Activated naive CD8-positive, alpha-beta T cell treated with anti-CD3 and anti-CD28 coated beads, Interleukin-2, amount 50 U/mL, for 16 hours (primary cell): ENCODE measurements around the gene NEURL1.

Experiments
- DNase-seq: peaks from one replicate; pipeline ENCODE4 v3.0.0-alpha.2; 2020; ENCODE audit warnings: low read depth, low spot score

The NEURL1 gene, protein sequence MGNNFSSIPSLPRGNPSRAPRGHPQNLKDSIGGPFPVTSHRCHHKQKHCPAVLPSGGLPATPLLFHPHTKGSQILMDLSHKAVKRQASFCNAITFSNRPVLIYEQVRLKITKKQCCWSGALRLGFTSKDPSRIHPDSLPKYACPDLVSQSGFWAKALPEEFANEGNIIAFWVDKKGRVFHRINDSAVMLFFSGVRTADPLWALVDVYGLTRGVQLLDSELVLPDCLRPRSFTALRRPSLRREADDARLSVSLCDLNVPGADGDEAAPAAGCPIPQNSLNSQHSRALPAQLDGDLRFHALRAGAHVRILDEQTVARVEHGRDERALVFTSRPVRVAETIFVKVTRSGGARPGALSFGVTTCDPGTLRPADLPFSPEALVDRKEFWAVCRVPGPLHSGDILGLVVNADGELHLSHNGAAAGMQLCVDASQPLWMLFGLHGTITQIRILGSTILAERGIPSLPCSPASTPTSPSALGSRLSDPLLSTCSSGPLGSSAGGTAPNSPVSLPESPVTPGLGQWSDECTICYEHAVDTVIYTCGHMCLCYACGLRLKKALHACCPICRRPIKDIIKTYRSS

DNA sequence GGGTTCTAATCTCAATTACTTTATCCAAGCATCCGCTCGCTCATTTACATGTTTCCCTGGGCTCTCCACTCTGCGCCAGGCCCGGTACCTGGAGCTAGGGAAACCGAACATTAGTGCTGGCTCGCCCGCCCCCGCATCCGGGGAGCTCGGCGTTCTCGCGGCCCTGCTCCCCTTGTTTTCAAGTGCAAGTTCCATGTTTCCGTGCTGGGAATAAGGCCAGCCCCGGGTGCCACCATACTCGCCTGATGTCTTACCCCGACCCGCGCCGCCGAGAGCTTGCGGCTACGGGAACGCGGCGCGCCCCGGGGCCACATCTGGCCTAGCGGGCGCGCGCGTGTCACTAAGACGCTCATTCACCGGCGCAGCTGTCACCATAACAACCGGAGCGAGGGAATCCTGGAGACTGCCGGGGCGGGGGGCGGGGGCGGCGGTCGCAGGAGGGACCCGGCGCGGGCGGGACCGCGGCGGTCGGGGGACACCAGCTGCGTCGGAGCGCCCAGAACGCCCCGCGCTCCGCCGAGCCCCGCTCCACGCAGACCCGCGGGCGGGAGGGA, at the start of gene NEURL1:
NEURL1 (plus strand) TSS at position 344 of the 554 bp plus-strand sequence. CDS start 683 bp downstream, outside the sequence.
- DNase-seq: no peak

DNA sequence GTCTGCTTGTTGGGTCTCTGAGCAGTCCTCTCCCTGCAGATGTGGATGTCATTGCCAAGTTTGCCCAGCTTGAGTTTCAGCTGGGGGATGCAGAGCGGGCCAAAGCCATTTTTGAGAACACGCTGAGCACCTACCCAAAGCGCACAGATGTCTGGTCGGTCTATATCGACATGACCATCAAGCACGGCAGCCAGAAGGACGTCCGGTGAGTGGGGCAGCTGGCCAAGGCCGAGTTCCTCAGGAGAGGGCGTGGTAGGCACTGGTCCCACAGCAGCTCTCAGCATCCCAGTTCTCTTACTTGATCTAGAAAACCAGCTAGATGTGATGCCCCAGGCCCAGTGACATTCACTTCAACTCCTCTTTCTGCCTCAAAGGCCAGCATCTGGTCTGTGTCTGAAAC, 49.0 kb upstream of the NEURL1 start:
- no peak for DNase-seq

DNA sequence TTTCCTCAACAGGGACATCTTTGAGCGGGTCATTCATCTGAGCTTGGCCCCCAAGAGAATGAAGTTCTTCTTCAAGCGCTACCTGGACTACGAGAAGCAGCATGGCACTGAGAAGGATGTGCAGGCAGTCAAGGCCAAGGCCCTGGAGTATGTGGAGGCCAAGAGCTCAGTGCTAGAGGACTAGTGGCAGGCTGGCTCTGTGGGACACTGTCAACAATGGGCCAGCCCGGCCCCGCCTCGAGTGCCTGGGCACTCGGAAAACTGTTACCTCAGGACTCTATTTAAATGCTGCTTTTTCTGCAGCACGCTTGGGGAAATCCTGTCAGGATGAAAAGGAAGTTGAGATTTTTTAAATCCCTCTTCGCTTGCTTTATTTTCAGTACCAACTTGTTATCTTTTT, 48.1 kb upstream of the NEURL1 start:
- DNase-seq: no peak

DNA sequence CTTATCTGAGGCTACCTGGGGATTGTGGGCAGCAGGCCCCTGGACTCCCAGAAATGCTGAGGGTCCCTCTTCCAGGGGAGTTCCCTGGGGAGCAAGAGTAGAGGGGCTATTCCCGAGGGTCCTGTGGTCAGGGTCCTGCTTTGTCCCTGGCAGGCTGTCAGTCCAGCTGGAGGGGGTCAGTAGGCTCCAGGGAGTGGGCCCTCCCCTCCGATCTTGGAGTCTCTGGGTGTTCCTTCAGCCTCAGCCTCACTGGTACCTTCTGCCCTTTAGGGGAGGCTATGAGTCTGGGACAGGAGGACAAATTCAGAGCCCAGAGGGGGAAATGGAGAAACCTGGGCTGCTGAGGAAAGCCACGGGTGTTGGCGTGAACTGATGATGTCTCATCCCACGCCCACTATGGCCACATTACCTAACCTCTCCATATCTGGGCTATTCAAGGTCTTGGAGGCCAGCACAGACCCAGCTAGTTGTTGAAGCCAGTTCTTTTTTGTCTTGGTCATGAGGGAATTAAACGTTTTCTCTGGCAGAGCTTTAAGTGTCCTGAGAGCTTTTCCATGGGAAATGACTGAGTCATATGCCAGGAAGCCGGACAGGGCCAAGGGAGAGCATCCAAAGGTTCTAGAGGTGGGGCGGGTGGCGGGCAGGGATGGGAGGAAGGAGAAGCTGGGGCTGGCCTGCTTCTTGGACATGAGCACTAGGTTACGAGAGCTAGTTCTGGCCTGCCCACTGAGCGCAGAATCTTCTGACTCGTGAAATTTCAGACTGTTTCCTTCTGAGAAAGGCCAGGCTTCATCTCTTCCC, 47.5 kb upstream of the NEURL1 start:
- DNase-seq: no peak

DNA sequence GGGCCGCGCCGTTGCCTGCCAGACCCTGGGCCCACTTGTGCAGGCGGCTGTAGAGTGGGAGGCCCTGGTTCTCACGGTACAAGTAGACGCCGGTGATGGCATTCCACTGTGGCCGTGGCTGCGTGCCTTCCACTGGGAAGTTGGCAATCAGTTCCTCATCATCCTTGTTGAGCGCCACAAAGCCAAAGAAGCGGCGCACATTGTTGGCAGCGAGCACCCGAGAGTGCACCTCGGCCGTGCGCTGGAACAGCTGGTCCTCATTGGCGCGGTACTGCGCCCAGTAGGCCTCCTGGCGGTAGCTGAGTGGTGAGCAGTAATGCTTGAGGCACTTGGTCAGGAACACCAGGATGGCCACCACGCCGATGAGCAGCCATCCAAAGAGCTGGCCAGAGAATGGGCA, 46.3 kb upstream of the NEURL1 start:
- no peak for DNase-seq

DNA sequence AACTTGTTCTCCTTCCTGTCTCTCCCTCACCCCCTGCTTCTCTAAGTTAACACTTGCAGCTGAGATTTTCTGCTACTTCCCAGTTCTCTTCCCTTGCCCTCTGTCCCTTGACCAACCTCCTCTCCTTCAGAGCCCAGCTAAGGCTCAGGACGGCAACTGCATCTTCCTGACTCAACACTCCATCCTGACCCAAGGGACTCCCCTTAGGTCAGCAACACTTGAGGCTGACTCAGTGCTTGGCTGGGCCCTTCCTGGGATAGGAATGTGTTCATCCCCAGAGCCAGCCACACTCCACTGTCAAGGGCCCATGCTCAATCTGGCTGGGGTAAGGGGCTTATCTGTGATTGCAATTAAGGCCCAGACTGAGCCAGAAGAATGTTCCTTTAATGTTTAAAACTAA, 44.8 kb upstream of the NEURL1 start:
- DNase-seq: no peak

DNA sequence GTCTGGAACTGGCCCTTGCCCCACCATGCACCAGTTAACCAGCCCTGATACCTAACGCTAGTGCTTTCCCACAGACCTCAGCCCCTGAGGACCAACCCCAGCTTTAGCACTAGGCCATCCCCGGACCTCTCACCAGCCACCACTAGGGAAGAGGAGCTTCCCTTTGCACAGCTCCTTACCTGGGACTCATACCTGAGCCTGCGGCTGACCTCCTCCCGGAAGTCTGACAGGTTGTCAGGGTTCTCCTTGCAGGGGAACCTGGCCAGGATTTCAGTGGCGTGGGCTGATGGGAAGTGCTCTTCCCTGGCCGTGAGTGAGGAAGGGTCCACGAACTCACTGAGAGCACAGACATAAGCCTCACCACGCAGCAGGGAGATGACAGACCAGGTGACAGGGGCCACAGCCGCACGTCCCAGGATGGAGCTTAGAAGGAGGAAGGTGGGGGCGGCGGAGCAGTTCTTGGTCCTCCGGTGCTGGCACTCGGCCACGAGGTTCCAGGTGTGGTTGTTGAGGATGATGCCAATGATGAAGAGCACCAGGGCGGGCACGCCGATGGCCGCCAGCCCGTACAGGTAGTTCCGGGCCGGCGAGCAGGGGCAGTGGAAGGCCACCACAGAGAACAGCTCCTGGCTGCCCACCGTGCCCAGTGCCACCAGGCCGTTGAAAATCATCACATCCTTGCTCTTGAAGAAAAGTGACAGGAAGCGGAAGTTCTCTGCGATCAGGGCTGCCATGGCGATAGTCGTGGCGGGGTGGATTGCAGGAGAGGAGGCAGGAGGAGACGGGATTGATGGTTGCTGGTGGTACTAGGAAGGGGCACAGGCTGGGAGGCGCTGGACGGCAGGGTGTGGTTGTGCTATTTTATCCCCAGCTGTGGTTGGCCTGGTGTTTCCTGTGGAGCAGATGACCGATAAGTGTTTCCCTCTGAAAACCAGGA, 44.0 kb upstream of the NEURL1 start:
- no peak for DNase-seq

DNA sequence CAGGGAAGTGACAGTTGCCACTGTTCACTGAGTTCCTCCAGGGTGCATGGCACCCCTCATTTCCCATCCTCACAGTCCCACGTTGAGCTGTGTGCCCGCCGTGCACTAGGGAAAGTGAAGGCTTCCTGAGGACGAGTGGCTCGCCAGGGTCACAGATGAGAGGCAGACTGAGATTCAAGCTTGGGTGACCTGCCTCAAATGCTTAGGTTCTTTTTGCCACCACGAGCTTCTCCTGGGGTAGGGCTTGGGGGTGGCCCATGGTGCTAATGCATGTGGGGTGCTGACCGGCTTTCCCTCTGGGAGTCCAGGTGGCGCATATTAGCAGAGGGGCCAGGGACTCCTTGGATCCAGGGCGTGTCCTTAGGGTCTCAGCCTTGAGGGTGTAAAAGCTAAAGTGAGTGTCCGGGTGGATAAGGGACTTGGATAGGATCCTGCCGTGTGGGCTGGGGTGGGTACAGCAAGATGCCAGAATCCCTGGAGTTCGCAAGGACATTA, 43.3 kb upstream of the NEURL1 start:
- DNase-seq: no peak

DNA sequence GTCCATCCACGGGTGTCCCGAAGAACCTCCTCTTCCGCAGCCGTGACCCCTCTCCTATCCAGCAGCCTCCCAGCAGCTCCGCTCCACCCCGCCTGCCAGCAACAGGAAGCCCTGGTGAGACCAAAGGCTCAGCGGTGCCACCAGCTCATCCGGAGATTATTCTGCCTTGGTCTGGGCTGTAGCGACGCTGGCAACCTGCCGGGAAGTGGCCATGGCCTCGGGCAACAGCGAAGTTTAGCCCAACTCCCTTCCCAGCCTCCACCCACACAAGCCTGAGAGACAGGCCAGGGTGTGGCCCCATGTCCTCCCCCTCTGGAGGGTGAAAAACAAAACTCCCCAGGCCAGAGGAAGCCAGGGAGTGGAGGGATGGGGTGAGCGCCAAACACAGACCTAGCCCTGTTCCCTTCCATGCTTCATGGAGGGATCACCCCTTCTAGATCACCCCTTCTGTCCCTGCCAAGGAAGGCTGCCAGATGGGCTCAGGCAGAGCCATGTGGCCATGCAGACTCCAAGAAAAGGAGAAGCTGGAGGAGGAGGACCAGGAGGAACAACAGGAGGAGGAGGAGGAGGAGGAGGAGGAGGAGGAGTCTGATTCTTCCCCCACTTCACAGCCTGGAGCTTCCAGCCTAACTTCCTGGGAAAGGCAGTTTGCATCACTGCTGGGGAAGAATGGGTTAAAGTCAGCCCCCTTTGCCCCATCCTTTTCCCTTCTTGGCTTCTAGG, 42.3 kb upstream of the NEURL1 start:
- DNase-seq: no peak

DNA sequence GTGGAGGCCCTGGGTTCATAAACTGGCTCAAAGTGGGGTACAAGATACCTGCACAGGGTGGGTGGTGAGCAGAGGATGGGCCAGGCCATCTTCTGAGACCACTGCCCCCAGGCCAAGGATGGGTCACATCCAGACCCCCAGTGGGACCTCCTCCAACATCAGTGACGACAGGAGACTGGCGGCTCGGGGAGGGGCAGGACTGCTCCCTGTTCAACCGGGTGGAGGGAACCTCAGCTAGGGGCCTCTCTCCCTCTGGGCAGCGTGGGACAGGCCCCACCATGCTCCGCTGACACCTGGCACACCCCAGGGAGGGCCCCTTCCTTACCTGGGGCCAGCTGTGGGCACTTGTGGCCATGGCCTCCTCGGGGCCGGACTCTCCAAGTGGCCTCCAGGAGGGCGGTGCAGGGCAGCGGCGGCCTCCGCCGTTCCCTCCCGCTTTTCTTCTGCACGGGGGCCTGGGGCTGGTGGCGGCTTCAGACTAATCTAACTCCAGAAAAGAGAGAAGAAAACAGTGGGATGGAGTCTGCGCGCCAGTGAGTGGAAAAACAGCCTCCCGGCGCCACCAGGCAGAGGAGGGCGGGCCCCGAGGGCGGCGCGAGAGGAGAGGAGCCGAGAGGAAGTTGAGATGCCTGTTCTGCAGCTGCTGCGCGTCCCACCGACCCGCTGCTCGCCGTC, 41.5 kb upstream of the NEURL1 start, which contains the start of gene CALHM2:
CALHM2 (minus strand) TSS at position 540 of the 675 bp plus-strand sequence. CDS start 2,429 bp downstream, outside the sequence.
- DNase-seq: no peak

DNA sequence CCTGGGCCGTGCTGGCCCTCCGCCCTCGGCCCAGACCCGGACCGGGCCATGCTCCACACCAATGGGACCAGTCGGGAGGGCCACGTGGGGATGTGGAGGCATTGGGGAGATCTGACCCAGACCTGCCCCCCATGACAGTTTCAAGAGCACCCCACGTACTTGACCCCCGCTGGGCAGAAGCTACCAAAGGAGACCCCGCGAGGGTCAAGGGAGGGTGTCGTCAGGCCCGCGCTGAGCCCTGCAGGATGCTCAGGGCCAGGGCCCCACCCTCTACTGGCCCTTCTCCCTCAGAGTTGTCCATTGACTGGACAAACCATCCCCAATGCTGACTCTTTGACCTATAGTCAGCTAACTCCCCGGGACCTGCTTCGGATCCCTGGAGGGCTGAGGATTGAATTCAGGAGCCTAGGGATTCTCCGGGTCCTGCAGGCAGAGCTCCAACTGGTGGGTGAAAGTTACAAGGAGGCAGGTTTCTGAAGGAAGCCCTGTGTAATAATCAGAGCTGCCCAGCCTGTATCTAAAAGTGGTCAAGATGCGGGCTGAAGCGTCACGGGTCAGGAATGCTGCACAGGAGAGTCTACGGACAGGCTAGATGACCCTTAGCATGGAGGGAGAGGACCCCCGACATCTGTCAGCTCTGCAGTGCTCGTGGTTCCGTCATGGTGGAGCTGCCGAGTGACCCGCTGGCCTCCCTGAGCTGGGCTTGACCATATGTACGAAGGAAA, 40.8 kb upstream of the NEURL1 start:
- no peak for DNase-seq

DNA sequence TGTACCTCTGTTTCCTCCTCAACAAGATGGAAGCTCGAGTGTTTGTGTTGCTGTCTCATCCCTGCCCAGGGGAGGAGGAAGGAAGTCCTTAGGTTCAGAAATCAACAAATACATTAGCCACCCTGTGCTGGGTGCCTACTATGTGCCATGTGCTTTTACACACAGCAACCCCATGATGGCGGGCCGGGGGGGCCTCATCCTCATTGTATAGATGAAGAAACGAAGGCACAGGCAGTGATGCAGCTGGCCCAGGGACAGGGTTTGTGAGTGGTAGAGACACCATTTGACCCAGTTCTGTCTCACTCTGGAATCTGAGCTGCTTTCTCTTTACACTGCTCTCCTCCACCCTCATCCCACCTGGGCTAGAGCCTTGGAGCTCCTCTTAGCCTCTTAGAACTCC, 39.5 kb upstream of the NEURL1 start:
- DNase-seq: no peak

DNA sequence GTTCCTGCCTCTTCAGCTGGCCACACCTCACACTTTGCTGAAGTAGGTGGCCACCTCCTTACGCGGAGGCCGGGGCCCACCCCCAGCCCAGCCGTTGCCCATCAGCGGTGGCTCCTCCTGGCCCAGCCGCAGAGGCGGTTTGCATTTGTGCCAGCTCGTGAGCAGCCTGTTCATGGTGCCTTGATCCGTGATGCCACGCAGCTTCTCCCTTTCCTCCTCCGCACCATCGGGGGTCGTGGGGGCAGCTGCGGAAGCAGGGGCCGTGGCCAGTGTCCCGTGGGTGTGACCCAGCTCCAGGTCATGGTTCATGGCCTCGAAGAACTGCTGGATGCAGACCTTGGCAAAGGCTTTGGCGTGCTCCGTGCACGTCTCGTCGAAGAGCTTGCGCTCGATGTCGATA, 38.3 kb upstream of the NEURL1 start:
- no peak for DNase-seq

DNA sequence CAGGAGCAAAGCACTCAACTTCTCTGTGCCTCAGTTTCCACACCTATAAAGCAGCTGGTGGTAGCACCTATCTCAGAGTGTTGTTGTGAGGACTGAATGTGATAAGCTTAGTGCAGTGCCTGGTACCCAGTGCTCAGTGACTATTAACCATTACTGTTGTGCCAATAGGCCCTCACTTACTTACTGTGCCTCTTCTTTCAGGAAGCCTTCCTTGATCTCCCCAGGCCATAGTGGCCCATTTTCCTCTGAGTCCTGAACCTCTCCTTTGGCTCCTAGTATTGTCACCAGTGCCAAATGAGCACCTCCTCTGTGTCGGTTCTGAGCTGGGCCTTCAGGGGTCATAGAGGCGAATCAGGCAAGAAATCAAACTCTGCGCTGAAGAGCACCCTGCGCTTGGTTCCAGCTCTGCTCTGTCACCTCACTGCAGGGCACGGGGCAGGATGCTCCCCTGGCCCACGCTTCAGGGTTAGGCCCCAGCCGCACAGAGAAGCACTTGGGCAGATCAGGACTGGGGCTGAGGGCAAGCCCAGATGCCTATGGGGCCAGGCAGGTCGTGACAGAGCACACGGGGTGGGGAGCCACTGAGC, 37.3 kb upstream of the NEURL1 start:
- DNase-seq: no peak

DNA sequence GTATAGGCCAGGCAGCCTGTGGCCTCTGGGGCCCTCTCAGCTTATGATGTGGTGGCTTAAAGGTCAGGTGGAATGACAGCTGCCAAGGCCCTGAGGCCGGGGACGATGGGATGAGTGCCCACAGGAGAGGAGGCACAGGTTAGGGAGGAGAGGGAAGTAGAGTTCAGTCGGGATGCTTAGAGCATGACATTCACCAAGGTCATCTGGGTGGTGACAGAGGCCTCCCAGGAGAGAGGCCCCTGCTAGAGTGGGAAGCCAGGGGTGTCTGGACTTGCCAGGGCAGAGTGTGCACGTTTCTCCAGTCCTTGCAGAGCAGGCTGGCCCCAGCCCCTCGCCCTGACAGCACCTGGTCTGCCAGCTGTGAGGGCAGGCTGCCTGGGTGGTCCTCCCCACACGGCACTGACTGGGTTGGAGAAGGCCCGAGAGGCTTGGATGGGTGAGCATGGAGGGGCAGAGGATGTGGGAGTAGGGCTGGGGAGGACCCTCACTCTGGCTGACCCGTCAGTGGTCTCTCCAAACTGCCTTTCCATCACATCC, 36.3 kb upstream of the NEURL1 start:
- DNase-seq: no peak

DNA sequence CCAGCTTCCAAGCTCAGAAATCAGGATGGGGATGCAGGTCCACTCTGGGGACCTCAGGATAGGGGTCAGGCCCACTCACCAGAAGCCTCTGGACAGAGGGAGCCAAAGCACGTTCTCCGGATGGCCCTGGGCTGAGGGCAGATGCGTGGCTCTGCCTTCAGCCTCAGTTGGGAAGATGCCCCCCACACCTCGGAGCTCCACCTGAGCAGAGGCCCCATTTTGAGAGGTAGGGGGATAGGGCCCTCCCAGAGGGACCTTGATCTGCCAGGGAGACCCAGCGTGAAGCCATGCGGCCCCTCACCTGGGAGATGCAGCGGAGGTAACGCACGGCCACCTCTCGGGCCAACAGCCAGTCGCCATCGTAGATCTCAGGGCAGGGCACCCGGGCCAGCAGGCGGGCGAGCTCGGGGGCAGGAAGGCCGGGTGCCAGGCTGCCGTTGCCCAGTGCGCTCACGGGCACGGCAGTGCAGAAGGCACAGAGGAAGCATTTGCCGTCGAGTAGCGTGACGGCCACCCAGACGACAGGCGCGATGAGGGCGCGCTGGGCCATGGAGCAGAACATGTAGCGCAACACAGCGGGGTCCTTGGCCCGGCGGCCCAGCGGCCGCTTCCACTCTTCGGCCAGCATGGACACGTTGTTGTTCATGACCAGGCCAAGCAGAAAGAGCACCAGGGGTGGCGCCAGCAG, 35.5 kb upstream of the NEURL1 start:
- no peak for DNase-seq

DNA sequence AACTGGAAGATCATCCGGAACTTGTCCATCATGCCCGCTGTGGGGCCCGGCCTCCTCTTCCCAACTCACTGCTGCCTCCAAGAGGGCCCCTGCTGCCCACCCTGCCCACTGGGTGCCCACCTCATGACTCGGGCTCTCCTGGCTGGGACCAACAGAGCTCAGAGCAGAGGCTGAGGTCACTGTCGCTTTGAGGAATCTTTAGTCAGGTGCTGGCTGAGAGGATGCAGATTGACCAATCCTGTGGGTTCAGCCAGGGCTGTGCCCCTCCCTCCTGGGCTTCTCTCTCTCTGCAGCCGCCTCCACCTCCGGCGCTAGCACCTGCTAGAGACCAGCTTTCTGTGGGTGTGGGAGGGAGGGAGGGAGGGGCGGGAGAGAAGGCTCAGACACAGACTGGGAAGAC, 34.8 kb upstream of the NEURL1 start, which contains the start of gene CALHM1:
CALHM1 (minus strand) TSS at position 181 of the 400 bp plus-strand sequence; CDS start at position 32, 149 bp downstream.
- no peak for DNase-seq
